ENCODE data around the gene PPP3R1. TPM values are rescaled to one million over a fixed set of nuclear protein-coding genes. Genes with fewer than 3 reads are reported as not detected.
A peak's percentile ranks its signal among the peaks of the same experiment; 100 is the strongest.

Gene PPP3R1, protein sequence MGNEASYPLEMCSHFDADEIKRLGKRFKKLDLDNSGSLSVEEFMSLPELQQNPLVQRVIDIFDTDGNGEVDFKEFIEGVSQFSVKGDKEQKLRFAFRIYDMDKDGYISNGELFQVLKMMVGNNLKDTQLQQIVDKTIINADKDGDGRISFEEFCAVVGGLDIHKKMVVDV
- total RNA-seq, result 10 to 100 TPM in 3 of 4 donors, 1 to 10 TPM in 1; 9.2 to 32.2 (median 28.1) TPM

DNA sequence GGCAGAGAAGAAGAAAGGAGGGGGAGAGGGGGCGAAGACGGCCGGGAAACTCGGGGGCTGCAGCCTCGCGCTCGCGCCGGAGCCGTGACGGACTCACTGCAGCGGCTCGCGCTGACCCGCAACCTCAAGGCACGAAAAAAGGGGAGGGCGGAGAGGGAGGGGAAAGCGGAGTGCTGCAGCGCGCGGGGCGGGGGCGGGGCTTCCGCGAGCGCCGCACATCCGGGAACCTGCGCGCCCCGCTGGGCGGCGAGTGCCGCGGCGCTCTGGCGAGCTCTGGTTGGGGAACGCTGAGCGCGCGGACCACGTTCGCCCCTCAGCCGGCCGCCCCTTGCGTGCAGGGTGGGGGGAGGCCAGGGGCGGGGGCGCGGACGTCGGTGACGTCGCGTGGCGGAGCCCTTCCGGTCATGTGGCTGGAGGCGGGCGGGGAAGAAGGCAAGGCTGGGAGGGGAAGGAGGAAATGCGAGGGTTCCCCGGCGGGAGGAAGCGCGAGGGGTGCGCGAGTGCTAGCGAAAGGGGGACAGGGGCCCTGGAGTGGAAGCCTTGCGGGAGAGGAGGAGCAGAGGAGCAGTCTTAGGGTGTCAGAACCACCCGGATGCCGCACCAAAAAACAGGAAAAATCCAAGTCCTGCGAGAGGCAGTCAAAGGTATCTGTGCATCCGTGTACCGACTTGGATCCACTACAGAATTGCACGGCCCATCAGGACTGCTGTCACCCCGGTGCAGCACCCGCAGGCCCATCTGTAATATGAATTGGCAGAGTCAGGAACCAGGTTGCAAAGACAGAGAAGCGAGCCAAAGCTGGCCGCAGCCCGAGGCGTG lies at the start of gene PPP3R1:
Gene PPP3R1 (minus strand): TSS at position 133 of the 819 bp plus-strand sequence. CDS start 405 bp downstream, outside the sequence.
- in situ Hi-C loops (cut with MboI; ENCODE audit: low pct_ligation_motif_present in 1 of 4, low pct_unique_long_range_greater_than_20kb in 1 of 4, low sequenced_read_pairs in 3 of 4), result no loop called here
- H3K27me3 ChIP-seq, result no peaks in the 10 kb centered on the region
- H3K27ac ChIP-seq, result peak within 1 kb of the TSS; percentile 98 to 100 (median 98)
- no peaks in the 10 kb centered on the region for H3K36me3 ChIP-seq
- intact Hi-C loops (cut with DNase I; ENCODE audit: low total_unique reads), result loop anchor here (5.0 kb wide), 1 partner anchor 55 kb away; no protein-coding TSS in a partner anchor
- H3K9me3 ChIP-seq, result no peaks in the 10 kb centered on the region
- TF ChIP-seq, protein P1, sequence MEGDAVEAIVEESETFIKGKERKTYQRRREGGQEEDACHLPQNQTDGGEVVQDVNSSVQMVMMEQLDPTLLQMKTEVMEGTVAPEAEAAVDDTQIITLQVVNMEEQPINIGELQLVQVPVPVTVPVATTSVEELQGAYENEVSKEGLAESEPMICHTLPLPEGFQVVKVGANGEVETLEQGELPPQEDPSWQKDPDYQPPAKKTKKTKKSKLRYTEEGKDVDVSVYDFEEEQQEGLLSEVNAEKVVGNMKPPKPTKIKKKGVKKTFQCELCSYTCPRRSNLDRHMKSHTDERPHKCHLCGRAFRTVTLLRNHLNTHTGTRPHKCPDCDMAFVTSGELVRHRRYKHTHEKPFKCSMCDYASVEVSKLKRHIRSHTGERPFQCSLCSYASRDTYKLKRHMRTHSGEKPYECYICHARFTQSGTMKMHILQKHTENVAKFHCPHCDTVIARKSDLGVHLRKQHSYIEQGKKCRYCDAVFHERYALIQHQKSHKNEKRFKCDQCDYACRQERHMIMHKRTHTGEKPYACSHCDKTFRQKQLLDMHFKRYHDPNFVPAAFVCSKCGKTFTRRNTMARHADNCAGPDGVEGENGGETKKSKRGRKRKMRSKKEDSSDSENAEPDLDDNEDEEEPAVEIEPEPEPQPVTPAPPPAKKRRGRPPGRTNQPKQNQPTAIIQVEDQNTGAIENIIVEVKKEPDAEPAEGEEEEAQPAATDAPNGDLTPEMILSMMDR (IDR thresholded peaks at IDR 0.05), result no peak
- TF ChIP-seq EP300 (IDR thresholded peaks at IDR 0.05; ENCODE audit: low read depth), result peak; percentile 69
- peak; percentile 96 for TF ChIP-seq POLR2A (IDR thresholded peaks at IDR 0.05)
- TF ChIP-seq POLR2AphosphoS5 (IDR thresholded peaks at IDR 0.05), result peak; percentile 95 to 98 (median 96)
- H3K4me3 ChIP-seq, result peak within 1 kb of the TSS; percentile 74 to 97 (median 82)
- WGBS, 2 donors (ENCODE audit: low coverage in 1 of 2), result 0 to 1% methylated on average over 28 to 57 of the region's 79 CpGs
- H3K4me1 ChIP-seq, result peaks cover 23 to 42% (median 39%) of the 10 kb centered on the region in 4 donors
- peak; percentile 96 for DNase-seq

DNA sequence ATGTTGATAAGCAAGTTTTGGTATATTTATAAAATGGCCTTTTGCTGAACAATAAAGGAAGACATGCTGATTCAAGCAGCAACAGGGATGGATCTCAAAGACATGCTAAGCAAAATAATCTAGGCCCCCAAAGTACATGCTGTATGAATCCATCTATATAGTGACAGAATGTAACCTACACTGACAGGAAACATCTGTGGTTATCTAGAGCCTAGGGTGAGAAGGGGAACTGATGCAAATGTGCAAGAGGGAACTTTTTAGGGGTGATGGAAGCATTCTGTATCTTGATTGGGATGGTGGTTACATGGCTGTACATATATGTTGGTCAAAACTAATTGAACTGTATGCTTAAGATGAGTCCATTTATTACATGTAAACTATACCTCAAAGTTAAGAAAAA lies 43.2 kb upstream of the PPP3R1 start:
- intact Hi-C loops (cut with DNase I; ENCODE audit: low total_unique reads), result no loop called here

DNA sequence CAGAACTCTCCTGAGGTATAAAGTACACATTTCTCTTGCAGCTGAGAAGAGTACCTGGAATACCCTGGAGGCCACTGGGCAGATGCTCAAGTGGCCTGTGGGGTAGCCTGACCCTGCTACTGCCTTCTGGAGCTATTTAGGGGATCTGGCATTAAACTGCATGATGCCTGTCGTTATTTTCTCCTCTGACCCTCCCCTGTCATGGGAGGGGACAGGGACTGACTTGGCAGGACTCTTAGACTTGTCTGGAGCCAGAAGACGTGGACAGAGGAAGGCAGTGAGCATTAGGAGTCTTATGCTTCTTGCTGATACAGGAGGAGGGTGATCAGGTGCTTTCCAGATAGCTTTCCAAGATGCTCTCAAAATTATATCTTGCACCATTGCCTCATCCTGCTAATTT lies 42.6 kb upstream of the PPP3R1 start:
- 41 to 60% methylated on average over 1 to 2 of the region's 2 CpGs for WGBS, 2 donors (ENCODE audit: low coverage in 1 of 2)
- no peak overlapping the region for H3K4me3 ChIP-seq
- intact Hi-C loops (cut with DNase I; ENCODE audit: low total_unique reads) (no loop called here), in situ Hi-C loops (cut with MboI; ENCODE audit: low pct_ligation_motif_present in 1 of 4, low pct_unique_long_range_greater_than_20kb in 1 of 4, low sequenced_read_pairs in 3 of 4) (no loop called here)
- H3K4me1 ChIP-seq, result no peaks in the 10 kb centered on the region
- DNase-seq, result no peak
- no peaks in the 10 kb centered on the region for H3K27me3 ChIP-seq
- H3K9me3 ChIP-seq, result no peaks in the 10 kb centered on the region
- TF ChIP-seq EP300 (IDR thresholded peaks at IDR 0.05; ENCODE audit: low read depth), result no peak
- TF ChIP-seq POLR2A (IDR thresholded peaks at IDR 0.05), result no peak
- no peak for TF ChIP-seq POLR2AphosphoS5 (IDR thresholded peaks at IDR 0.05)
- TF ChIP-seq, protein P1 (IDR thresholded peaks at IDR 0.05), result no peak
- no peak overlapping the region for H3K27ac ChIP-seq
- no peaks in the 10 kb centered on the region for H3K36me3 ChIP-seq

More for the DNA sequence above, 43.2 kb upstream of the PPP3R1 start:
- Histone ChIP-seq H3K9me3 (no peaks in the 10 kb centered on the region), H3K4me1 (no peaks in the 10 kb centered on the region), H3K4me3 (no peak overlapping the region), H3K27me3 (no peaks in the 10 kb centered on the region), H3K27ac (no peak overlapping the region), H3K36me3 (no peaks in the 10 kb centered on the region)
- in situ Hi-C loops (cut with MboI; ENCODE audit: low pct_ligation_motif_present in 1 of 4, low pct_unique_long_range_greater_than_20kb in 1 of 4, low sequenced_read_pairs in 3 of 4), result no loop called here
- no peak for TF ChIP-seq EP300 (IDR thresholded peaks at IDR 0.05; ENCODE audit: low read depth)
- TF ChIP-seq POLR2AphosphoS5 (IDR thresholded peaks at IDR 0.05), result no peak
- DNase-seq, result no peak

DNA sequence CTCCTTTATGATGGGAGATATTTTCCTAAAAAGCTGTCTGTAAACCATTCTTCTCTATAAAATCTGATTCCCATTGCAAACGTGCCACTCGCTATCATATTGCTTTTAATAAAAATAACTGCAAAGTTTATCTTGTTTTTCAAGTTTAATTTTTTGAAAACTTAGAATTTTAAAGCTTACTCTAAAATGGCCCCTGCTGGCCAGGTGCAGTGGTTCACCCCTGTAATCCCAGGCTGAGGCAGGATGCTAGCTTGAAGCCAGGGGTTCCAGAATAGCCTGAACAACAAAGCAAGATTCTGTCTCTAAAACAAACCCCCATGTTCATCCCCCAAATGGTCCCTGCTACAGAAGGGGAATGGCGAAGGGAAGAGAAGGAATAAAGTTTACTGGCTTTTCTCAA lies 41.9 kb upstream of the PPP3R1 start:
- H3K27ac ChIP-seq, result no peak overlapping the region
- no peaks in the 10 kb centered on the region for H3K27me3 ChIP-seq
- intact Hi-C loops (cut with DNase I; ENCODE audit: low total_unique reads), result no loop called here
- H3K4me3 ChIP-seq, result no peak overlapping the region
- WGBS, 2 donors (ENCODE audit: low coverage in 1 of 2), result 92% methylated on average over 3 of the region's 3 CpGs
- no peak for DNase-seq
- H3K9me3 ChIP-seq, result no peaks in the 10 kb centered on the region
- no peaks in the 10 kb centered on the region for H3K4me1 ChIP-seq
- no peaks in the 10 kb centered on the region for H3K36me3 ChIP-seq
- in situ Hi-C loops (cut with MboI; ENCODE audit: low pct_ligation_motif_present in 1 of 4, low pct_unique_long_range_greater_than_20kb in 1 of 4, low sequenced_read_pairs in 3 of 4), result no loop called here
- TF ChIP-seq POLR2A (IDR thresholded peaks at IDR 0.05) (no peak), EP300 (IDR thresholded peaks at IDR 0.05; ENCODE audit: low read depth) (no peak), POLR2AphosphoS5 (IDR thresholded peaks at IDR 0.05) (no peak)
- TF ChIP-seq, protein P1 (IDR thresholded peaks at IDR 0.05), result no peak
